ENCODE measurements around the gene SPG7.

DNA sequence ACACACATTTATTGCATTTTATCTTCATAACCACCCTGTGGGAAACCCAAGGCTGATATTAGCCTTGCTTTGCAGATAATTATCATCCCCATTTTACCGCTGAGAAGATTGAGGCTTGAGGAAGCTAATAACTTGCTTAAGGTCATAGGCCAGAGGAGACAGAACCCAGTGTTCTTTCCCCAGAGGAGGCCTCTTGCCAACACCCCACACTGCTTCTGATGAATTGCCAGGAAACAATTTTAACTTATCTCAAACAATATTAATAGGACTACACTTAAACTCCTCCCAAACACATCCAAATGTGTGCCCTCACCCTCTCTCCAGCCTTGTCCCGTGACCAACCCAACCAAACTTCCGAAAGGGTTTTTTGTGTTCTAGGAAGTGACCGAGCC is 2.1 kb upstream of the SPG7 start:
- TF ChIP-seq CTCF (IDR thresholded peaks at IDR 0.05; ENCODE audit: insufficient read depth, low read length) (no peak), POLR2AphosphoS5 (IDR thresholded peaks at IDR 0.05; ENCODE audit: low read depth) (no peak), GABPA (IDR thresholded peaks at IDR 0.05; ENCODE audit: low read depth) (no peak)
- TF ChIP-seq, protein P1, sequence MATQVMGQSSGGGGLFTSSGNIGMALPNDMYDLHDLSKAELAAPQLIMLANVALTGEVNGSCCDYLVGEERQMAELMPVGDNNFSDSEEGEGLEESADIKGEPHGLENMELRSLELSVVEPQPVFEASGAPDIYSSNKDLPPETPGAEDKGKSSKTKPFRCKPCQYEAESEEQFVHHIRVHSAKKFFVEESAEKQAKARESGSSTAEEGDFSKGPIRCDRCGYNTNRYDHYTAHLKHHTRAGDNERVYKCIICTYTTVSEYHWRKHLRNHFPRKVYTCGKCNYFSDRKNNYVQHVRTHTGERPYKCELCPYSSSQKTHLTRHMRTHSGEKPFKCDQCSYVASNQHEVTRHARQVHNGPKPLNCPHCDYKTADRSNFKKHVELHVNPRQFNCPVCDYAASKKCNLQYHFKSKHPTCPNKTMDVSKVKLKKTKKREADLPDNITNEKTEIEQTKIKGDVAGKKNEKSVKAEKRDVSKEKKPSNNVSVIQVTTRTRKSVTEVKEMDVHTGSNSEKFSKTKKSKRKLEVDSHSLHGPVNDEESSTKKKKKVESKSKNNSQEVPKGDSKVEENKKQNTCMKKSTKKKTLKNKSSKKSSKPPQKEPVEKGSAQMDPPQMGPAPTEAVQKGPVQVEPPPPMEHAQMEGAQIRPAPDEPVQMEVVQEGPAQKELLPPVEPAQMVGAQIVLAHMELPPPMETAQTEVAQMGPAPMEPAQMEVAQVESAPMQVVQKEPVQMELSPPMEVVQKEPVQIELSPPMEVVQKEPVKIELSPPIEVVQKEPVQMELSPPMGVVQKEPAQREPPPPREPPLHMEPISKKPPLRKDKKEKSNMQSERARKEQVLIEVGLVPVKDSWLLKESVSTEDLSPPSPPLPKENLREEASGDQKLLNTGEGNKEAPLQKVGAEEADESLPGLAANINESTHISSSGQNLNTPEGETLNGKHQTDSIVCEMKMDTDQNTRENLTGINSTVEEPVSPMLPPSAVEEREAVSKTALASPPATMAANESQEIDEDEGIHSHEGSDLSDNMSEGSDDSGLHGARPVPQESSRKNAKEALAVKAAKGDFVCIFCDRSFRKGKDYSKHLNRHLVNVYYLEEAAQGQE (IDR thresholded peaks at IDR 0.05; ENCODE audit: insufficient replicate concordance, low read depth), result no peak

All from HL-60 (cell line).